Subcutaneous adipose tissue (tissue), 4 donors: ENCODE results near the gene ABCC1. TPM values are rescaled to one million over a fixed set of nuclear protein-coding genes. Genes with fewer than 3 reads are reported as not detected.

Source experiments
- CTCF ChIP-seq: fragments of 450-650 bp; IDR thresholded peaks from one replicate; pipeline ENCODE4 v1.5.1; 2016; ENCODE audit warnings: low read depth, mild to moderate bottlenecking, control low read depth, antibody characterized with exemption, moderate library complexity
- total RNA-seq, 4 donors: library from RNA; depleted of rRNA; stranded (reverse); fragments of >200 nt; gene quantifications; one replicate each; pipeline ENCODE4 v1.1.0, GENCODE V29; 2016

Gene ABCC1
- total RNA-seq, 4 donors from 2014 or later: 16.1 to 23.6 (median 22.1) TPM

- no peak for TF ChIP-seq CTCF
These were observed 124.8 kb downstream of the ABCC1 start for GRCh38 chr16:16073891-16074881.

DNA sequence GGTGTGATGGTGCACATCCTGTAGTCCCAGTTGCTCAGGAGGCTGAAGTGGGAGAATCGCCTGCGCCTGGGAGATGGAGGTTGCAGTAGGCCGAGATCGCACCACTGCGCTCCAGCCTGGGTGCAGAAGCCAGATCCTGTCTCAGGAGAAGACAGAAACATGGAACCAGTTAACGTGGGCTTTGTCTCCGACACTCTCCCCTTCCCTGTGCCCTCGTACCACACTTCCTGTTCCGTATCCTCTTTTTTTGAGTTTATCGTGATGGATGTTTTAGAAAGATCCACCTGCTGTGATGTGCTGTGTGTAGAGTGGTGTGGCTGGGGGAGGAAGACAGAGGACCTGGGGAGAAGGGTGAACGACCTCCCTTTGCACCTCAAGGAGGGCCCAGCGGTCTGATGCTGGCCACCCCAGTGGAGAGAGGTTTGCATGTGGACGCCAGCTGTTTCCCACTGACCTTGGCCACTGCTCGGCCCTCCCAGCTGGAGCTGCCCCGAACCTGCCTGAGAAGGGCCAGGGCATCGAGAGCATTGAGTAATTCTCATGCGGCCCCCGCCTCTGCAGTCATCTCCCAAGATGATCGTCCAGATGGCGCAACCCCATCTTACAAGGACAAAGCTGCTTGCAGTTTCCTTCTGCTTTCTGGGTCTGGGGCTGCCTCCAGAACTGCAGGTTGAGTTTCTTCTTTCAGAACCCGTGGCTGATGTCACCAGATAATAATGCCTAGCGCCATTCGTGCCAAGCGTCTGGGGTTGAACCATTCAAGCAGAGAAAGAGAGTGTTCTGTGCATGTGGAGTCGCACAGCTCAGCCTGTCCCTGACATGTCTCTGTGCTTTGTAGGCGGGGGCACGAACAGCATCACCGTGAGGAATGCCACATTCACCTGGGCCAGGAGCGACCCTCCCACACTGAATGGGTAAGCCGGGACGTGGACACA is 126.3 kb downstream of the ABCC1 start:
- TF ChIP-seq CTCF: no peak

GRCh38 chr16:16076423-16076813 is 127.0 kb downstream of the ABCC1 start:
- no peak for TF ChIP-seq CTCF

DNA sequence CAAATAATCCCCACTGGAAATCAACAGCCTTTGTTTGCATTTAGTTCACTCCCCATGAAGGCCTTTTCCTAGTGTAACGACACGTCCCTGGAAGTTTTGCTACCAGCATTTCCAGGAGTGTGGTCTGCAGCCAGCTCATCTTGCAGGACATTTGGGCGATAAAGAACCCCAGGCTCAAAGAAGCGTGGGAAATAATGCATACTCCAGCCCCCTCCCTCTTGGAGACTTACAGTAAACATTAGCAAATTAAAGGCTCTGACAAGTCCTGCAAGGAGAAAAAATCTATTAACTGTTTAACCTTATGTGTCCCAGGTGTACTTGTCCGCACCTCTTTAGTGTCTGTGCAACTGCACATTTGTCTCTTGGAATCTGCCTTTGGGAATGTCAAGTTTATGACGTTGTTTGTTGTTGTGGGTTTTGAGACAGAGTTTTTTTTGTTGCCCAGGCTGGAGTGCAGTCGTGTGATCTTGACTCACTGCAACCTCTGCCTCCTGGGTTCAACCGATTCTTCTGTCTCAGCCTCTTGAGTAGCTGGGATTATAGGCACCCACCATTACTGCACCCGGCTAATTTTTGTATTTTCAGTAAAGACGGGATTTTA is 131.1 kb downstream of the ABCC1 start:
- no peak for TF ChIP-seq CTCF

GRCh38 chr16:16081141-16081540 is 131.7 kb downstream of the ABCC1 start:
- TF ChIP-seq CTCF: no peak

GRCh38 chr16:16082255-16082654 is 132.8 kb downstream of the ABCC1 start:
- TF ChIP-seq CTCF: no peak
